ENCODE measurements around the gene SORCS2.
"Not testable (repeated sequence)": the region's sequence is repeated elsewhere in the genome, so short reads cannot be mapped to it uniquely, and the experiment has no call there.

The SORCS2 gene

DNA sequence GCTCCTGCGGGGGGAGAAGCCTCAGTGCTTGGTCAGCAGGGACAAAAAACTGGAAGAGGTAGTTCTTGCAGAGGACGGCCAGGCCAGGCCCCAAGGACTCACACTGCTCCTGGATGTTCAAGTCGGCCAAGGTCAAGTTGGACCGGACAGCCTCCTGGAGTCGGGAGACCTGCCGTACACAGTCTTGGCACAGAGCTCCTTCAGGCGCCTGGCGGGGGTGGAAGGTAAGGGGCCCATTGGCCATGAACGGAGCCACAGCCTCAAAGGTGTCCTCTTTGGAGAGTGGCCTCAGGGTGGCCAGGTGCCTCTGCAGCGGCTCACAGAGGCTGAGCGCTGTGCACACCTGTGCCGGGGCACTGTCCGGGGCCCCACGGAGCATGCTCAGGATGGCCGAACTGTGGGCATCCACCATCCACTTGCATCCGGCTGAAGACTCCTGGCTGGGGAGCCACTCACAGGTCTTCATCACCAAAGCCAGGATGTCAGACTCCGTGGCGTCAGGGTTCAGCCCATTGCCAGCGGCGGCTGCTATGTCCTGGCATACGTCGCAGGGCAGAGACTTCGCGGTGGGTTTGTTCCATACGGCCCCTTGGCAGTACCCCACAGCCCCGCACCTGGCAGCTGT is 241.9 kb downstream of the SORCS2 start:
- no peak for DNase-seq

DNA sequence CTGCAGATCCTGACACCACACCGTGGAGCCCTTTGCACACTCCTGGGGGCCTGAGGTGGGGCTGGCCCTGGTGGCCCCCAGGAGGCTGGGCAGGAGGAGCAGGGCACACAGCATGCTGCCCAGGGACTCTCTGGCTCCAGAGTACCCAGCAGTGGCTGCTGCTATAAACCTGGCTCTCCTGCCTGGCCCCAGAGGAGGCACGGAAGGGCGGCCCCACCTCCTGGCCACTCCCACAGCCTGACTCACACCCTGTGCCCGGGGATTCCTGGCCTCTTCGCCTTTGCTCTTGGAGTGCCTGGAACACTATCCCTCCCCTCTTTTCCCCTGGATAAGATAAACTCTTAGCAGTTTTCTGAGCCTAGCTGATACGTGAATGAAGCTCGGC is 242.4 kb downstream of the SORCS2 start, which contains the start of gene PSAPL1:
Gene PSAPL1 (minus strand): TSS at position 165 of the 385 bp plus-strand sequence. CDS start 51 bp downstream, at position 114.
- no peak for DNase-seq

DNA sequence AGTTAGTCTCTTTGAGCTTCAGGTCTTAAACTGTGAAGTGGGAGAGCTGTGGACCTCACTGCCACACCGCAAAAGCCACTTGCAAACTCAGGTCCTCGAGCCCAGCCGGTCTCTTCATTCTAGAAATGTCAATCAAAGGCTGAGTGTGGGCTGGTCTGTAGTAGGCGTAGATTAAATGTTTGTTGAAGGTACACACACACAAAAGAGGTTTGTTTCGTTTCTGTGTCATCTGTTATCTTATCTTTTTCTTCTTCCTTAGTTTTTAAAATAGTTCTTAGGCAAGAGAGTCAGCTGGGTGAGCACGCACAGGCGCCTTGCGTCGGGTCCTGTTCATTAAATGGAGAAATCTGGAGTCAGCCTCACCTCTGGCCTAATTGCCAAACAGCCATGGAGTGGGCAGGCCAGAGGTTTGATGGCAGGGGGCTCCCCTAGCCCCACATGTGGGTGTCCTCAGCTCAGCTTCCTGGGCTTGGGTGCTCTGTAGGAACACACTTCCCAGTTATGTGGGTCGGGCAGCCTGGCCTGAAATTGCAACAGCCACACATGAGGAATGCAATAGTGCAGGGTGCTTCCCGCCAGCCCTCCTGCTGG is 243.2 kb downstream of the SORCS2 start:
- DNase-seq, result no peak

DNA sequence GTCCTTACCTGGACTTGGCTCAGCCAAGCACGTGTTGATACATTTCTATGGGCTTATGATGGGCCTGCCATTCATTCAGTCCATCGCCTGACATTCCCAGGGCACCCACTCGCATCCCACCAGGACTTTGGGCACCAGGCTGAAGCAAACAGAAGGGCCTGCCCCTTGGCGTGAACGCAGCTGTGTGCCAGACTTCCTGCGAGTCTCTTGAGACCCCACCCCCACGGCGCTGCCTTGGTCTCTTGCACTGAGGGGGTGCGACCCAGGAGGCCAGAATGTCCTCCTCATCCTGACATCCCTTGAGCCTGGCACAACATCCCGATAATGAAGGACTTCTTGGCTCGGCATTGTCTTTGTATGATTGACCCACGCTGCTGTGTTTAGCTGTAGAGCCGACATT is 243.9 kb downstream of the SORCS2 start:
- DNase-seq, result no peak

DNA sequence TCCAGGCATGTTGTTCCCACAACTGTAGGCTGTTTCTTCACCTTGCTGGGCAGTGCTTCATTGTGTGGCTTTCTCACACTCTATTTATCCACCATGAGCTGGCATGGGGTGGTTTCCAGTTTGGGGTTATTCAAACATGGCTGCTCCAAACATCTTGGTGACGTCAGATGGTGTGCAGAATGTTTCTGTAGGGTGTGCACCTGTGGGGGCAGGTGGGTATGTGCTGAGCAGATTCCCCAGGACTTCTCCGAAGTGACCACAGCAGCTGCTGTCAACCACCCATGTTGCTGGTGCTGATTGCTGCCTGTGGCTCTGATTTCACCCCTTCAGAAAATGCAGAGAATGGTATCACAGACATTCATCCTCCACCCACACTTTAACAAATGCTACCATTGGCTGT is 247.4 kb downstream of the SORCS2 start:
- no peak for DNase-seq

DNA sequence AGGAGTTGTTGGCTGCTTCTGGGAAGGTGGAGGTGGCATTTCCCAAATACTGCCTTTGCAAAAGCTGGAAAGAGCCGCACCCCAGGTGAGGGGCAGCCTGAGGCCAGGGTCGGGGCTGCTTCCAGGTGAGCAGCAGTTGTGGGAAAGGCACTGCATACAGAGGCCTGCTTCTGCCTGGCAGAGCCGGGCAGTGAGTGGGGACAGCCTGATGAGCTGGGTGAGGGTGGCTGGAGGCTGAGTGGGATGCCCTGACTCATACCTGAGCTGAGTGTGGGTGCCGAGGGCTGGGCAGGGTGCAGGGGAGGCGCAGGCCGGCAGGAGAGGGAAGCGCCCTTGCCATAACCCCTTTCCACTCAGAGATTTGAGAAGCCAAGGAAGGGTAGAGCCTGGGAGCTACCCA is 248.9 kb downstream of the SORCS2 start:
- DNase-seq, result no peak

DNA sequence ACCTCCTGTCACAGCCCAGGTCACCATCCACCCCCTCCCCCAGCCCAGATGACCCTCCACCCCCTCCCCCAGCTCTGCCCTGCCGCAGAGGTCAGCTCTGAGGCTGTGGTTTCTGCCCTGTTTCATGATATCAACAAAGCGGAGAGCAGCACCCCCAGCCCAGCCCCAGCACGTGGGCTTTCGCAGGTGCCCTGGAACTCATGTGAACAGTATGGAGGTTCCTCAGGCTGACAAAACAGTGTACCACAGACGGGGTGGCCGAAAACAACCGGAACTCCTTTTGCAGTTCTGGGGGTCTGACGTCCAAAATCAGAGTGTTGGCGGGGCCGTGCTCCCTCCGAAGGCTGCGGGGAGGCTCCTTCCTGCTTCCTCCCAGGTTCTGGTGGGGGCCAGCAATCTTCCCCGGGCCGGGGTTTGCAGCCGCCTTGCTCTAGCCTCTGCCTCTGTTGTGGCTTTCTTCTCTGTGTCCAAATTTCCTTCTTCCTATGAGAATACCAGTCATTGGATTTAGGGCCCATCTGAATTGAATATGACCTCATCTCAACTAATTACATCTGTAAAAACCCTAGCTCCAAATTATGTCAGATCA is 250.3 kb downstream of the SORCS2 start:
- DNase-seq, result no peak

DNA sequence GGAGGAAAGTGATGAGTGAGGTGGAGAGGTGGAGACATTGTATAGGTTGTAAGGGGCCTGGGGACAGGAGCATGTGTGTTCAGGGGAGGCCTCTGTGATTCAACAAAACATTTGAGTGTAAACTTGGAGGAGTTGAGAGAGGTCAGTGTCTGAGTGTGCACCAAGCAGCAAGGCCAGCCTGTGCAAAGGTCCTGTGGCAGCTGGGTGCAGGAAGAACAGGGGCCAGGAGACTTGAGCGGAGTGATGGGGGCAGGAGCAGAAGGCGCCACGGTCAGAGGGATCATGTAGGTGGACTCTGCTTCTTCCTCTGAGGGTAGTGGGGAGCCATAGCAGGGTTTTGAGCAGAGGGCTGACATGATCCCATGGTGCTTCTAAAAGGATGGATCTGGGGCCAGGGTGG is 252.0 kb downstream of the SORCS2 start:
- no peak for DNase-seq

DNA sequence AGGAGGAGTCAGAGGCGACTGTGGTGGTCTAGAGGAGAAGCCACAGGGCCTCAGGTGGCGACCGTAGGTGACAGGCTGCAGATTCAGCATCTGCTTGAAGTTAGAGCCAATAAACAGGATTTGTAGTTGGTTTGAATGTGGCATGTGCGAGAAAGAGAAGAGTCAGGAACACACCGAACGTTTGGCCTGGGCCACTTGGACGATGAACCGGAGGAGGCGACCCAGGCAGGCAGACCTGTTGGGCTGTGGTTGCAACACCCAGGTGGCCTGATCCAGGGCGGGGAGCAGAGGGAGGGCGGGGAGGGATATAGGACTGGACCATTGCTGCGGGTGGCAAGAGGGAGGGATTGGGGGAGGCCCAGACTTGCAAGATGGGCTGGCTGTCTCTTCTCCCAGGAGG is 252.4 kb downstream of the SORCS2 start:
- no peak for DNase-seq

DNA sequence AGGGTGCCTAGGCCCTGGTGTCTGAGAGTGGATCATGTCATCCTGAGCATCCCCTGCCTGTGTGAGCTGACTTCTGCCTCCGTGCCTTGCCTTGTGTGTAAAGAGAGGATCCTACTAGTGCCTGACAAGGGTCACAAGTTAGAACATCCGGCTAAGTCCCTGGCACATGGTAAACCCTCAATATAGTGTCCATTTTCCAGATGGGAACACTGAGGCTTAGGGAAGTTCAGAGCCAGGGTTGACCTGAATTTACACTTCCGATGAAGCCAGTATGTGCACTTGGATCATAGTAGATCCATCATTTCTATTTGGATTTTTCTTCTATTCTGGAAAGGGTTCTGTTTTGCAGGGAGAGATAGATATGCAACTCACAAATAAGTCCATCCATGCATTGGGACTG is 254.9 kb downstream of the SORCS2 start:
- no peak for DNase-seq

DNA sequence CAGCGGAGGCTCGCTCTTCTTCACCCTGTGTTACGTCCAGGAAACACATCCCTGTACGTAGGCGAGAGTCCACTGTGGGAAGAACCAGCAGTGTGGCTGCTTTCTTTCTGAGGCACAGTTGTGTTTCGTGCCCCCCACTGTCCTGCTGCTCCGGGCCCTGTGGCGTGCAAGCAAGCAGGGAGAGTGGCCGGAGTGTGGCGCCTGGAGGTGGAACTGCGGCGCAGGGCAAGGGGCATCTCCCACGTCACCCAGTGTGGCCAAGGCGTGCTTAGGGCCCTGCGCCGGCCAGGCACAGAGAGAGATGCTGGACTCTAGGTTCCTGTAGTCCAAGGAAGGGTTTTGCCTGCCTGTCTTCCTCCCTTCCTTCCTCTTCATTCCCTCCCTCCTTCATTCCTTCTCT is 255.7 kb downstream of the SORCS2 start:
- no peak for DNase-seq

DNA sequence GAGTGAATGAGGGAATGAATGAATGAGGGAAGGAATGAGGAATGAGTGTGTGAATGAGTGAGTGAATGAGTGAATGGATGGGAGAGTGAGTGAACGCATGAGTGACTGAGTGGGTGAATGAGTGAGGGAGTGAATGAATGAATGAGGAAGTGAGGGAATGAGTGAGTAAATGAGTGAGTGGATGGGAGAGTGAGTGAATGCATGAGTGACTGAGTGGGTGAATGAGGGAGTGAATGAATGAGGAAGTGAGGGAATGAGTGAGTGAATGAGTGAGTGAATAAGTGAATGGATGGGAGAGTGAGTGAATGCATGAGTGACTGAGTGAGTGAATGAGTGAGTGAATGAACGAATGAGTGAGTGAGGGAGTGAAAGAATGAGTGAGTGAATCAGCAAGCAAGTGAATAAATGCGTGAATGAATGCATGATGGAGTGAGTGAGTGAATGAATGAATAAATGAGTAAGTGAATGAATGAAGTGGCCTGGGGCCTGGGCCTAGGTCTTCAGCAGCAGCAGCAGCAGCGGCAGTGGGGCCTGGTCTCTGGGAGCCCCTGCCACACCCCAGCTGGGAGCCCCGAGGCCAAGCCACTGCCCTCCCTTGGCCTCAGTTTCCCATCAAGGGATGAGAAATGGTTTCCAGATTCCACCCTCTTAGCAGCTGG is 258.6 kb downstream of the SORCS2 start:
- DNase-seq, result no peak

DNA sequence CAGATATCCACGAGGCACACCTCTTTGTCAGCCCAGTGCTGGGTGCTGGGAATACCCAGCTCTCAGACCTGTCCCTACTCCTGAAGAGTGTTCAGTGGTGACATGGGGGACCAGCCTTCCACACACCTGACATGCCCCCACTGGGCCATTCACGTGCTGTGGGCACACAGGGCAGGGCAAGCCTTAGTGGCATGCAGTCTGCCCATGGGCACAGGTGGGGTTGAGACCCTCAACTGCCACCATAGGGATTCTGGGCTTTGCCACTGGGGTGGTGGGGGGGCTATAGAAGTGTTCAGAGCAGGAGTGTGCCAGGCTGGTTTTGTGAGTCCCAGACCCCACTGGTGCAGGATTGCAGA is 259.1 kb downstream of the SORCS2 start:
- no peak for DNase-seq

DNA sequence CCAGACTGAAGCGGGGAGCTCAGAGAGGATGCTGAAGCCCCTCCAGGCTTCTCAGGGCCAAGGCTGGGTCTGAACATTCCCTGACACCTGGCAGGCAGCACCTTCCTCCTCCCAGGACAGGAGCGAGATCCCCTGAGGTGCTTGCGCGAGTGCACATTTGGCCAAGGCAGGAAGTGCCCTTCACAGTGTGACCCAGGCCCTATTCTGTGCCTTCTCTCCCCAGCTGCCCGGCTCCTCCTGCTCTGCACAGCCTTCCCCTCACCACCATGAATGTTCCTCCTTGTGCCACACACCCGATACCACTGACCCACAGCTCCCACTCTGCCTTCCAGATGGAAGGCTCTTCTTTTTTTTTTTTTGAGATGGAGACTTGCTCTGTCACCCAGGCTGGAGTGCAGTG is 259.5 kb downstream of the SORCS2 start:
- DNase-seq, result no peak

DNA sequence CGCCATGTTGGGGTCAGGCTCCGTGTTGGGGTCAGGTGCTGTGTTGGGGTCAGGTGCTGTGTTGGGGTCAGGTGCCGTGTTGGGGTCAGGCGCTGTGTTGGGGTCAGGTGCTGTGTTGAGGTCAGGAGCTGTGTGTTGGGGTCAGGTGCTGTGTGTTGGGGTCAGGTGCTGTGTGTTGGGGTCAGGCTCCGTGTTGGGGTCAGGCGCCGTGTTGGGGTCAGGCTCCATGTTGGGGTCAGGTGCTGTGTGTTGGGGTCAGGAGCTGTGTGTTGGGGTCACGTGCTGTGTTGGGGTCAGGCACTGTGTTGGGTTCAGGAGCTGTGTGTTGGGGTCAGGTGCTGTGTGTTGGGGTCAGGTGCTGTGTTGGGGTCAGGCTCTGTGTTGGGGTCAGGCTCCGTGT is 260.5 kb downstream of the SORCS2 start:
- not testable (repeated sequence) for DNase-seq

DNA sequence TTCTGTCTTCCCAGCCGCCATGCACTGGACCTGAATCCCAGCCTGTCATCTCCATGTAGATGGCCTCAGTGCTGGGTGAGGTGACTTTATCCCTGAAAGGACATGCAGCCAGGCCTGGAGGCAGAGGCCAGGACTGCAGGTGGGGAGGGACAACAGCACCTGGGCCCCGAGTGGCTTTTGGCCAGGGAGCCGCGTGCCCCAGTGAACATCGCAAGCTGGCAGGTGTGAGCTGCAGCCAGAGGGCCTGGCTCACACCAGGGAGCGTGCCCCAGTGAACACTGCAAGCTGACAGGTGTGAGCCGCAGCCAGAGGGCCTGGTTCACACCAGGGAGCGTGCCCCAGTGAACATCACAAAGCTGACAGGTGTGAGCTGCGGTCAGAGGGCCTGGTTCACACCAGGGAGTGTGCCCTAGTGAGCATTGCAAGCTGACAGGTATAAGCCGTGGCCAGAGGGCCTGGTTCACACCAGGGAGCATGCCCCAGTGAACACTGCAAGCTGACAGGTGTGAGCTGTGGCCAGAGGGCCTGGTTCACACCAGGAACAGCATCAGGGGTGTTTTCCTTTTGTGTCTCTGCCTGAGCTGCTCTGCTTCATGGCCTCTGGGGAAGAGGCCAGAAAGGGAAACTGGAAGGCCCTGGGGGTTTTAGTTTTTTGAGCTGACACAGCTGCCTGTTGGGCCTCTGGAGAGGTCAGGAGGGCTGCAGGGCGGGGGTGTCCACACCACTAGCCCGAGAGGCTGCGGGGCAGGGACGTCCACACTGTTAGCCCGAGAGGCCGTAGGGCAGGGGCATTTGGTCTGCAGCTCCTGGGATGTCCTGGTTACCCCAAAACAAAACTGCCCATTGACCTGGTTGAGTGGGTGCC is 265.1 kb downstream of the SORCS2 start:
- no peak for DNase-seq

DNA sequence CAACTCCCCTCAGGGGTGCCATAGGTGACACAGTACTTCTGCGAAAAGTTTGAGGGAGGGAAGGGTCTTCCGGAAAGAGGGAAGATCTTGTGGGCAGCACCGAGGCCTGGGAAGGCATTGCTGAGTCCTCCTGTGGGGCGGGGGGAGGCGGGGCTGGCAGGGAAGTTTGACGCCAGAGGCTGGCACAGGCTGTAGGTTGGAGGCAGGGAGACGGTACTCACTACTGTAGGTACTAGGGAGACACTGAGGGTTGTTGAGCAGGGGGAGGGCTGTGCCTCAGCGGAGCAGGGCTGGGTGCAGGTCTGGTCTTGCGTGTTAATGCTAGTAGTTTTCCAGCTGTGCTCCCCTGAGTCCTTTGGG is 265.7 kb downstream of the SORCS2 start:
- no peak for DNase-seq

DNA sequence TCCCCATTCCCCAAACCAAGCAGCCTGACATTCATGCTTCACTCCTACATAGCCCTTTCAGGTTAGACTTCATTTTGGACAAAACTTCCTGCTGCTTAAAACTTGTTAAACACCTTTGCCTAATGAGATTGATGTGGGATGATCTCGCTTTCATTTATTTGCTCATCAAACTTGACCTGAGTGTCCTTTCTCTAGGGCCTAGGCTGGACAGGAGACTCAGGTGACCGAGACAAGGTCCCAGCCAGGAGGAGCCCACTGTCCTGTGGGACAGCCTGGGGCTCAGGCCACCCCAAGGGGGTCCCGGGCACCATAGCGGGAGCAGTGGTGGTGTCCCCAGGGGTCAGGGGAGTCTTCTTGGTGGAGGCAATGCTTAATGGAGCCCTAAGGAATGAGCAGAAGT is 266.1 kb downstream of the SORCS2 start:
- no peak for DNase-seq

DNA sequence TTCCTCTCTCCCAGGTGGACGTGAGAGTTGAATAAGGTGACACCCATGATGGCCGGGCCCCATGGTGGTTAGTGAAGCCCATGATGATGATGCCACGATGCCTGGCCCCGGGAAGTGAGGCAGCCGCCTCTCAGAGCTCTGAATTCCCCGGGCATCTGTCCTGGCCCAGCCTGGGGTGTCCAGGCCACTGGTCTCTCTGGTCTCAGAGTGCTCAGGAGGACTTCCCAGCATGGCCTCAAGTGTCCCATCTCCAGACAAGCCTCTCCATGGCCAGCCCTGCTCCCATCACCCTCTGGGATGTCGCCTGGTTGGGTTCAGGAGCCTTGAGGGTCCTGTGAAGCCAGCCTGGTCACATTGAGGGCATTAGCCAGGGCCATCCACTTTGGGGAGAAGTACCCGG is 267.1 kb downstream of the SORCS2 start:
- no peak for DNase-seq

DNA sequence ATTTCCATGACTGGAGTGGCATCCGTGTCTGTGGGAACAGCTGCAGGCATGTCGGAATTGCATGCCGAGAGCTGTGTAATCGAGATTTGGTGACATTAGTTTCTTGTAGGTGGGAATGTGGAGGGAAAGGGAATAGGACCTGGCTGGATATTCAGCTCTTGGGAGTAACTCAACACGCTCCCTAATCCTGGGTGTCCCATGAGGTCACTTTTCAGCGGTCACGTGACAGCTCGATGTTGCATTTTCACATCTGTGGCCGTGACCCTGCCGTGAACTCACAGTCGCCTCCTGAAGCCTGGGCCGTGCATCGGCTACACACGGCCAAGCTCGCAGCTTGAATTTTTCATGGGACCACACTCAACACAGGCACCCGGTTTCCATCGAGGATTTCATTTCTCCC is 268.2 kb downstream of the SORCS2 start:
- no peak for DNase-seq

DNA sequence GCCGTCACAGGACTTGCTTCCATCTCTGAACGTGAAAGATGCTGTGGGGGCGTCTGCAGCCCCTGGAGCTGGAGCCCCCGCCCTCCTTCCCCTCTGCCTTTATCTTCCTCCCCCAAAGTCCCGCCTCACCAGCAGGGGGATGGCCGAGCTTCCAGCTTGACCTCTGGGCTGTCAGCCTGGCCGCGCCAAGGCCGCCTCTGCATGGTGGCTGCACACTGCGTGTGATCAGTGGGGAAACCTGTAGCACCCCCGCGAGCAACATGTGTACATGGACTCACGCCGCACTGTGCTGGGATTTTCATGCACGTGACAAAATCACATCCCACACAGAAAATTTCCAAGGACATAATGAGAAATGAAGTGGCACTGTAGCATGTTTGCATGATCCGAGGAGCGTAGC is 268.9 kb downstream of the SORCS2 start:
- DNase-seq, result no peak

DNA sequence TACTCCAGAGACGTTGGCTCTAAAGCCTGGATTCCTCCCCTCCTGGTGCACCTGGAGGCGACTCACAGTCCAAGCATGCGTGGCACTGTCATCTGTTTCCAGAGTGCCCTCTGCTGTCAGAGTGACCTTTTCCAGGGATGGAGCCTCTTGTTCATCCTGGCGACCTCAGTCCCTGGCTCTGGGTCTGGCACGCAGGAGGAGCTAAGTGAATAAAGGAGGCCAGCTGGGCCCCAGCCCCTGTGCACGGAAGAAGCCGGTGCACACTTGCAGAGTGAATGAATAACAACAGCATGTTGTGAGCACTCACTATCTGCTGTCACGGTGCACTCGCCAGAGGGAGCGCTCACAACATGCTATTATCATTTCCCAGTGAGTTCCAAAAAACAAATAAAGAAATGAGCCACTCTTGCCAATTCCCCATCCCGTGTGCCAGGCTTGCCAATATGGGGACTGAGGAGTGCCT is 270.2 kb downstream of the SORCS2 start:
- DNase-seq, result no peak

DNA sequence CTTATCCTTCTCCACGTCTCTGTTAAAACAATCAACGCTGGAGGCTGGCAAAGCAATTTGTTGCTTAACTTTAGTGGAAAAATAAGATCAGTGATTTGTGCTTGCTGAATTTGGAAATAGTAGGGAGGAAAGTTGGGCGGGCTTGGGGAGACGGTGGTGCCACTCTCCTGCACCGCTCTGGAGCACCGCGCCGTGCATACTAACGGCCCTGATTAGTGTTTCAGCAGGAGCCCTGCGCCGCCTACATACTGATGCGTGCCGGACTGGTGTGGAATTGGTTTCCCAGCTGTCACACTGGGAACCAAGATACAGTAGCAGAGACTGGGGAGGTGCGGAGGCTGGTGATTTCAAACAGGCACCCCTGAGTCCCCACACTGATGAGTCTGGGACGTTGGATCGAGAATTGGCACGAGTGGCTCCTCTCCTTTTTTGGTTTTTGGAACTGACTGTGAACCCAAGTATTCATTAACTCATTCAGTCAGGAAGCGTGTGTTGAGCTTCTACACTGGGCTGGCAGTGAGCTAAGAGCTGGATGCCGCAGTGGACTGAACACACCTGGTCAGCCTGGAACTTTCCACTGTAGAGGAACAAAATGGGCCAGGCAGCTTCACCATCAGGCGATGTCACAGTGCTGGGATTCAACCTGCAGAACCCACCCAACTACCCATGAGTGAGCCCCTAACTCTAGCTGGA is 271.4 kb downstream of the SORCS2 start:
- DNase-seq, result no peak
